Suprapubic skin (tissue), 4 donors: ENCODE data around the gene RPS3.

ENCODE experiments used
- CTCF ChIP-seq, 2 donors: fragments of 200-600 bp in 1 of 2; fragments of 450-650 bp in 1 of 2; sonication (generic) in 1 of 2; IDR thresholded peaks; one replicate each; pipeline ENCODE4 v1.5.1; 2016 to 2019; ENCODE audit warnings: antibody characterized with exemption in 2 of 2, mild to moderate bottlenecking in 1 of 2, moderate library complexity in 1 of 2
- POLR2A ChIP-seq, 2 donors: fragments of 450-650 bp; IDR thresholded peaks; one replicate each; pipeline ENCODE4 v1.6.1; 2017; ENCODE audit warnings: antibody characterized with exemption in 2 of 2, mild to moderate bottlenecking in 2 of 2, moderate library complexity in 2 of 2
- POLR2AphosphoS5 ChIP-seq, 3 donors: sonication (generic); formaldehyde crosslinking; IDR thresholded peaks; one replicate each; pipeline ENCODE4 v1.6.1; 2017; ENCODE audit warnings: antibody characterized with exemption in 3 of 3

GRCh38 chr11:75442161-75442885, 43.0 kb downstream of the RPS3 start:
- TF ChIP-seq CTCF (IDR thresholded peaks at IDR 0.05) = no peak
- no peak for TF ChIP-seq POLR2AphosphoS5 (IDR thresholded peaks at IDR 0.05)
- no peak for TF ChIP-seq POLR2A (IDR thresholded peaks at IDR 0.05)
